Measurements from ENCODE around the gene ST6GAL1.
"Not testable (repeated sequence)": the region's sequence is repeated elsewhere in the genome, so short reads cannot be mapped to it uniquely, and the experiment has no call there.

ST6GAL1 gene

GRCh38 chr3:187057803-187058202, 127.5 kb downstream of the ST6GAL1 start:
- DNase-seq = not testable (repeated sequence)

GRCh38 chr3:187061748-187062147, 131.4 kb downstream of the ST6GAL1 start:
- no peak for DNase-seq

- DNase-seq = peak; percentile 88
These were observed 132.3 kb downstream of the ST6GAL1 start for GRCh38 chr3:187062526-187063177.

- DNase-seq = no peak
These were observed 133.2 kb downstream of the ST6GAL1 start for GRCh38 chr3:187063286-187064121.

GRCh38 chr3:187064210-187065115, 134.1 kb downstream of the ST6GAL1 start:
- peak; percentile 65 for DNase-seq

- DNase-seq = peak; percentile 34
These were observed 136.1 kb downstream of the ST6GAL1 start for GRCh38 chr3:187066228-187066995.

- peak; percentile 35 for DNase-seq
These were observed 138.5 kb downstream of the ST6GAL1 start for GRCh38 chr3:187068787-187069186.

GRCh38 chr3:187069857-187070516, 139.7 kb downstream of the ST6GAL1 start:
- DNase-seq = no peak

- peak; percentile 39 for DNase-seq
These were observed 141.8 kb downstream of the ST6GAL1 start for GRCh38 chr3:187072102-187072501.

- DNase-seq = peak; percentile 91
These were observed 142.2 kb downstream of the ST6GAL1 start for GRCh38 chr3:187072511-187072910.

- no peak for DNase-seq
These were observed 143.3 kb downstream of the ST6GAL1 start for GRCh38 chr3:187073581-187074098.

- DNase-seq = no peak
These were observed 144.5 kb downstream of the ST6GAL1 start for GRCh38 chr3:187074846-187075245.

- DNase-seq = no peak
These were observed 146.0 kb downstream of the ST6GAL1 start for GRCh38 chr3:187076297-187076696.

- DNase-seq = no peak
These were observed 146.8 kb downstream of the ST6GAL1 start for GRCh38 chr3:187077085-187077484.

GRCh38 chr3:187077537-187077936, 147.2 kb downstream of the ST6GAL1 start:
- DNase-seq = no peak

GRCh38 chr3:187079090-187080022, 149.0 kb downstream of the ST6GAL1 start:
- DNase-seq = no peak

- peak; percentile 11 for DNase-seq
These were observed 150.6 kb downstream of the ST6GAL1 start for GRCh38 chr3:187080799-187081450.

GRCh38 chr3:187082758-187083375, 152.5 kb downstream of the ST6GAL1 start:
- DNase-seq = peak; percentile 71

- DNase-seq = no peak
These were observed 153.8 kb downstream of the ST6GAL1 start for GRCh38 chr3:187084126-187084525.

All from MV-4-11 (cell line).